PFSK-1 (cell line): ENCODE measurements around the gene LCOR.

Experiments used
- FOXP2 ChIP-seq: optimal IDR thresholded peaks from 2 replicates; pipeline ENCODE3; 2011; ENCODE audit warnings: borderline replicate concordance, control low read depth, inconsistent platforms; ENCODE audit not compliant: insufficient read depth; ENCODE audit errors: extremely low read length, extremely low read depth
- POLR2AphosphoS5 ChIP-seq: IDR thresholded peaks from 2 replicates; pipeline ENCODE4 v1.6.1; 2012; ENCODE audit warnings: low read depth, mild to moderate bottlenecking, control low read depth, low read length, moderate library complexity
- REST ChIP-seq, 2 experiments: IDR thresholded peaks; 2 replicates each; pipeline versions ENCODE4 v1.6.1 to v1.8.0; 2011 to 2012; ENCODE audit warnings: low read depth in 2 of 2, low read length in 2 of 2, control low read depth in 1 of 2, inconsistent platforms in 1 of 2, mild to moderate bottlenecking in 1 of 2, moderate library complexity in 1 of 2; ENCODE audit not compliant: insufficient read depth in 1 of 2
- SIN3A ChIP-seq: IDR thresholded peaks from 2 replicates; pipeline ENCODE4 v1.6.1; 2012; ENCODE audit warnings: mild to moderate bottlenecking, low read length, moderate library complexity, borderline replicate concordance; ENCODE audit not compliant: insufficient read depth
- TAF1 ChIP-seq: IDR thresholded peaks from 2 replicates; pipeline ENCODE4 v1.6.1; 2012; ENCODE audit warnings: low read length, control low read depth, borderline replicate concordance; ENCODE audit not compliant: insufficient read depth

- TF ChIP-seq REST (IDR thresholded peaks at IDR 0.05; ENCODE audit: insufficient read depth in 1 of 2, low read depth in 2 of 2, low read length in 2 of 2) (no peak), SIN3A (no peak), TAF1 (no peak), POLR2AphosphoS5 (no peak), FOXP2 (no peak)
Measured at GRCh38 chr10:96820765-96821164, 11.3 kb upstream of the LCOR start.
